Epithelial cell of esophagus (primary cell): ENCODE results near the gene GPR152.

Source experiments
- DNase-seq: peaks from one replicate; pipeline ENCODE4 v3.0.0; 2010; ENCODE audit warnings: low read depth
- H3K4me3 ChIP-seq: 2 replicates; pipeline ENCODE4 v1.5.1; 2011; ENCODE audit warnings: mild to moderate bottlenecking, low read length, control low read depth
- CTCF ChIP-seq: IDR thresholded peaks from 2 replicates; pipeline ENCODE4 v1.5.1; 2011; ENCODE audit warnings: low read depth, mild to moderate bottlenecking, low read length, control low read depth, inconsistent platforms; ENCODE audit not compliant: insufficient read depth; ENCODE audit errors: missing control alignments

Gene GPR152

GRCh38 chr11:67497656-67498291 is 45.2 kb upstream of the GPR152 start:
- TF ChIP-seq CTCF: no peak
- no peak overlapping the region for H3K4me3 ChIP-seq
- no peak for DNase-seq

DNA sequence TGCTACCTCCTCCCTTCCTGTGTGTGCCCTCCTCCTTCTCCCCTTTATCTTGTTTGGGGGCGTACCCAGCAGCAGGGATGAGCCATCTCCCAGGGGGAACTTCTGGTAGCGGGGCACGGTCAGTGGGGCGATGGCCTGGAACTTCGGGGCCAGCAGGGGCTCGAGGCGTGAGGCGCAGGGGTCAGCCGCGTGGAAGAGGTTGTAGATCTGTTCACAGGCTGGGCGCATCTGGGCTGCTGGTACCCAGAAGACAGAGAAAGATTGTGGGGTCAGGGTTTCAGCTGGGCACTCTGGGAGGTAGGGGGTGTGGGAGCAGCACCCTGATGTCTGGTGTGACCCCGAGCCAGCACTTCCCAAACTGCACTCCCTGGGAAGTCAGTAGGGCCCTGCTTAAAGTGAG is 43.6 kb upstream of the GPR152 start:
- no peak for TF ChIP-seq CTCF
- no peak for DNase-seq
- no peak overlapping the region for H3K4me3 ChIP-seq

GRCh38 chr11:67495234-67496005 is 42.9 kb upstream of the GPR152 start:
- H3K4me3 ChIP-seq: no peak overlapping the region
- DNase-seq: no peak
- TF ChIP-seq CTCF: no peak

DNA sequence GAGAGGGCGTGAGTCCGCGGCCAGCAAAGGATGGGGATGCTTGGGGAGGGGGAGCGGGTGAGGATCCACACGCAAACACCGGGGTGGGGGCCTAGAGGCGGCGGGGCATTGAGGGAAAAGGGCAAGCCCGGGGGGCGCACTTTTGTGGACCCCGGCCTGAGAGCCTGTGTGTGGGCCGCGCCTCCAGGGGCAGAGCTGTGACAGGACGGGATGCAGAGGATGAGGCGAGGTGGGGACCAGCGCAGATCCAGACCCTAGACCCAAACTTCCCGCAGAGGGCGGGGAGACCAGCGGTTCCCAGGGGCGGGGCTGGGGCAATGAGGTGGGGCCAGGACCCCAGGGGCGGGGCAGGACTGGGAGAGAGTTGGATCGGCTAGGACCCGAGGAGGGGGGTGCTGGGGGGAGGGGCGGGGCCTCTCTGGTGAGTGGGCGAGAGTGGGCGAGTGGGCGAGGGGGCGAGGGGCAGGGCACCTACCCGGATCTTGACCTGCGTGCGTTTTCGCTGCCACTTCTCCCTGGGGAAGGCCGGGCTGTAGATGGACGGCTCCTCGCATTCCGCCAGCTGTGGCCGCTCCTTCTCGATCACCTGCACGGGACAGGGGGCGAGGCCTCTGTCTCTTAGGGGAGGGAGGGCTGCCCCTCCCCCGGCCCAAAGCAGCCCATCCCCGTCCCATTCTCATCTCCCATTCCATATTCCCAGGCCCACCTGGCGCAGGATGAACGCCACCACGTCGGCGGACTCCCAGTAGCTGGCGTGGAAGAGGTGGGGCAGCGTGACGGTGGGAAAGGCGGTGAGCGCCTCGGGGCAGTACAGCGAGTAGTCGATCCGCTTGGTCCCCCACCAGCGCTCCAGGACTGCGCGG is 42.1 kb upstream of the GPR152 start:
- DNase-seq: no peak
- no peak for TF ChIP-seq CTCF
- no peak overlapping the region for H3K4me3 ChIP-seq

DNA sequence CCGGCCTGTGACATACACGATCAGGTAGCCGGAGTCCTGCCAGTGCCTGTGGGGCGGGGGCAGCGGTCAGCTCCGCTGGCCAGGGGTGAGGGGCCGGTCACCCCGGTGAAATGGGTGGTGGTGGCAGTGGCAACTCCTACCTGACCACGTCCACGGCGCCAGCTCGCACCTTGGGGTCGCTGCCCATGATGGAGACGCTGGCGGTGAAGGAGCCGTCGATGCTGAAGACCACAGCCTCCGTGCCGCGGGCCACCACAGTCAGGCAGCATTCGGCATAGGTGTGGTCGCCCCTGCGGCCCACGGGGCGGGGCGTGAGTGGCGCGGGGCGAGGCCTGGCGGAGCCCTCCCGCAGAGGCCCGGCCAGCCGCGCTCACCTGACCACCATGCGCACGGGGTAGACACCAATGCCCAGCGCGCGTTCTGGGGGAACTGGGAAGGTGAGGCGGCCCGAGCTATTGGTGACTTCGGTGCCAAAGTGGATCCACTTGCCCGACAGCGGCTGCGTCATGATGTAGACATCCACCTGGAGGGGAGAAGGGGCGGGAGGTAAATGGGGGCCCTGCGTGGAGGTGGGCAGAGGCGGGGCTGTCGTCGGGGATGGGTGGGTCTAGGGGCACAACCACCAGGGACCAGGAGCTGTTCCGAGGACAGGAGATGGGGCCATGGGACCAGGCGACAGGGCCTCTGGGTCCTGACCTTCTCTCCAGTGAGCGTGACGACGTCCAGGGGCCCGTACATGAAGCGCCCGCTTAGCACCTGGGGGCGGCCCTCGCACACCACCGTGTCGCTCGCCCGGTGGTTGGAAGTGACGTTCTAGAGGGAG is 41.2 kb upstream of the GPR152 start:
- TF ChIP-seq CTCF: no peak
- DNase-seq: no peak
- no peak overlapping the region for H3K4me3 ChIP-seq

DNA sequence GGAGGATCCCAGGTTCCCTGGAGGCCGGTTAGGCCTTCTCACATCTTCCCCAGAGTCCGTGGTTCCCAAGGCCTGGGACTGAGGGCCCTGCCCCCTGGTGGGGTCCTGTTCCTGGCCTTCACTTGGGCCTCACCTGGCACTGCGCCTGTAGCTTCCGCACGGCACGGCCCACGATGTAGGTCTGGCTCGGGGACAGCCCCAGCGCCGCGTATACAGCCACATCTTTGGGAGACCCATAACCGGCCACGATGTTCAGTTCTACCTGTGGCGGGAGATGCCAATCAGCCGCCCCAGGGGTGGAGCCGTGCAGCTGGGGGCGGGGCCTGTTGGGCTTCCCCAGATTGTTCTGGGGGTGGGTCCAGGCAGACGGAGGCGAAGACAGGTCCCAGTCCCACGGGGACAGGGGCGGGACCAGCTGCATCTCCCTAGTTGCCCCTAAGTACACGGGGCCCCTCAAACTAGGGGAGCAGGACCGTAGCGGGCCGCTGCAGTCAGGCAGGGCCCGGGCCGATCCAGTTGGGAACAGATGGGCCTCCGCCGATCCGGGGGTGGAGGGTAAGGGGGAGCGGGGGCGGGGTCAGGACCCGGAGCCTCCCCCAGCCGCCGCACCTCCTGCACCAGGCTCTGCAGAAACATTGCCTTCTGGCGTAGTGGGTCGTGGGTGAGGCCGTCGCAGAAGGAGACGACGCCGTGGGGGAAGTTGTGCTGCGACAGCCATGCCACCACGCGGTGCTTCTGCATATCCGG is 40.4 kb upstream of the GPR152 start:
- H3K4me3 ChIP-seq: no peak overlapping the region
- no peak for DNase-seq
- TF ChIP-seq CTCF: no peak
